H1 (cell line): Measurements from ENCODE around the gene DPF1. TPM values are rescaled to one million over a fixed set of nuclear protein-coding genes. Genes with fewer than 3 reads are reported as not detected.

Experiments used
- CTCF ChIA-PET: fragments of 300-600 bp; sonication (Branson Sonifier 250); formaldehyde crosslinking; loops from one replicate; lab custom pipeline; 2021; ENCODE audit not compliant: partially characterized antibody; lab: Charles Lee
- POLR2A ChIA-PET: fragments of 300-600 bp; sonication (Branson Sonifier 250); formaldehyde crosslinking; loops from one replicate; lab custom pipeline; 2021; ENCODE audit warnings: inconsistent platforms; ENCODE audit not compliant: partially characterized antibody; lab: Charles Lee
- DNase-seq, 2 experiments: peaks; one replicate each; pipeline versions ENCODE4 v3.0.0 to v3.0.0-alpha.2; 2010 to 2022; ENCODE audit warnings: low spot score in 2 of 2, low read depth in 1 of 2, mixed read lengths in 1 of 2
- FAIRE-seq: peaks from 2 replicates; lab custom pipeline; 2011; peaks lifted over from hg19 to GRCh38; lab: Jason Lieb, UNC
- H2AFZ ChIP-seq: 2 replicates; pipeline ENCODE4 v1.8.1; 2012; ENCODE audit warnings: low read length, inconsistent platforms
- H2AK5ac ChIP-seq: 2 replicates; pipeline ENCODE4 v1.6.1; 2013; ENCODE audit warnings: low read depth, low read length
- H2BK120ac ChIP-seq: replicated peaks from 2 replicates; pipeline ENCODE3; 2013; ENCODE audit warnings: low read depth, low read length, inconsistent platforms
- H2BK12ac ChIP-seq: 2 replicates; pipeline ENCODE4 v1.6.1; 2013; ENCODE audit warnings: low read depth, low read length
- H2BK15ac ChIP-seq: 2 replicates; pipeline ENCODE4 v1.6.1; 2013; ENCODE audit warnings: low read length
- H2BK20ac ChIP-seq: 2 replicates; pipeline ENCODE4 v1.6.1; 2013; ENCODE audit warnings: low read length
- H2BK5ac ChIP-seq: 2 replicates; pipeline ENCODE4 v1.6.1; 2013; ENCODE audit warnings: low read depth, low read length
- H3K14ac ChIP-seq: 2 replicates; pipeline ENCODE4 v1.6.1; 2013; ENCODE audit warnings: inconsistent platforms; ENCODE audit not compliant: insufficient read length
- H3K18ac ChIP-seq: 2 replicates; pipeline ENCODE4 v1.6.1; 2013; ENCODE audit warnings: low read length; ENCODE audit errors: extremely low read depth
- H3K23ac ChIP-seq: 2 replicates; pipeline ENCODE4 v1.6.1; 2013; ENCODE audit warnings: inconsistent platforms; ENCODE audit not compliant: insufficient read length
- H3K23me2 ChIP-seq: 2 replicates; pipeline ENCODE4 v1.6.1; 2013; ENCODE audit warnings: low read depth, low read length
- H3K27ac ChIP-seq: 2 replicates; pipeline ENCODE4 v1.6.1; 2011; ENCODE audit warnings: low read depth, low read length, inconsistent platforms
- H3K27me3 ChIP-seq, 4 experiments: replicated peaks in 1 of 4; 1 replicate in 1 of 4; 2 replicates in 3 of 4; pipeline versions ENCODE4 v1.6.1 to v1.8.1; 2011 to 2013; ENCODE audit warnings: low read length in 3 of 4, mild to moderate bottlenecking in 3 of 4, inconsistent platforms in 2 of 4, mixed read lengths in 2 of 4, moderate library complexity in 1 of 4; ENCODE audit not compliant: control insufficient read depth in 3 of 4, insufficient read depth in 3 of 4; ENCODE audit errors: extremely low read depth in 1 of 4
- H3K36me3 ChIP-seq, 4 experiments: 2 replicates each; pipeline versions ENCODE4 v1.6.1 to v1.8.1; 2011 to 2013; ENCODE audit warnings: mild to moderate bottlenecking in 4 of 4, low read length in 3 of 4, moderate library complexity in 2 of 4, control low read depth in 1 of 4, inconsistent platforms in 1 of 4; ENCODE audit not compliant: insufficient read depth in 4 of 4, control insufficient read depth in 2 of 4
- H3K4ac ChIP-seq: replicated peaks from 2 replicates; pipeline ENCODE3; 2013; ENCODE audit warnings: low read length, low read depth, mixed read lengths, inconsistent platforms; ENCODE audit not compliant: insufficient read length
- H3K4me1 ChIP-seq, 4 experiments: replicated peaks in 1 of 4; 1 replicate in 1 of 4; 2 replicates in 3 of 4; pipeline versions ENCODE4 v1.6.1 to v1.8.1; 2011 to 2013; ENCODE audit warnings: low read length in 3 of 4, inconsistent platforms in 2 of 4, mixed read lengths in 1 of 4; ENCODE audit not compliant: insufficient read depth in 4 of 4, control insufficient read depth in 3 of 4
- H3K4me2 ChIP-seq, 2 experiments: 2 replicates each; pipeline versions ENCODE4 v1.6.1 to v1.8.1; 2011 to 2013; ENCODE audit warnings: low read depth in 2 of 2, low read length in 2 of 2, control low read depth in 1 of 2, inconsistent platforms in 1 of 2, mild to moderate bottlenecking in 1 of 2; ENCODE audit not compliant: insufficient read depth in 1 of 2
- H3K4me3 ChIP-seq, 4 experiments: fragments of 200-600, 300-600 bp in 1 of 4; sonication (generic), shearing (Covaris generic), sonication (Bioruptor Twin) in 1 of 4; 2 replicates each; pipeline versions ENCODE4 v1.5.1 to v1.8.1; 2011 to 2016; ENCODE audit warnings: low read length in 4 of 4, low read depth in 3 of 4, control low read depth in 2 of 4, inconsistent platforms in 2 of 4, mild to moderate bottlenecking in 2 of 4, mixed read lengths in 1 of 4, moderate library complexity in 1 of 4; ENCODE audit not compliant: insufficient read depth in 2 of 4; ENCODE audit errors: extremely low read depth in 1 of 4
- H3K56ac ChIP-seq: replicated peaks from 2 replicates; pipeline ENCODE3; 2013; ENCODE audit warnings: low read depth, mild to moderate bottlenecking, mixed read lengths, low read length, inconsistent platforms; ENCODE audit not compliant: insufficient read length
- H3K79me1 ChIP-seq: 2 replicates; pipeline ENCODE4 v1.6.1; 2013; ENCODE audit warnings: low read depth, low read length, control low read depth
- H3K79me2 ChIP-seq, 2 experiments: 2 replicates each; pipeline versions ENCODE4 v1.6.1 to v1.8.1; 2012 to 2013; ENCODE audit warnings: low read length in 2 of 2, mild to moderate bottlenecking in 2 of 2, inconsistent platforms in 1 of 2; ENCODE audit not compliant: insufficient read depth in 2 of 2, control insufficient read depth in 1 of 2
- H3K9ac ChIP-seq, 4 experiments: replicated peaks in 1 of 4; 1 replicate in 1 of 4; 2 replicates in 3 of 4; pipeline versions ENCODE4 v1.6.1 to v1.8.1; 2011 to 2013; ENCODE audit warnings: low read depth in 3 of 4, low read length in 3 of 4, control low read depth in 2 of 4, mild to moderate bottlenecking in 2 of 4, moderate library complexity in 2 of 4, inconsistent platforms in 1 of 4; ENCODE audit errors: extremely low read depth in 1 of 4
- H3K9me3 ChIP-seq, 2 experiments: 2 replicates each; pipeline versions ENCODE4 v1.6.1 to v1.8.1; 2012 to 2013; ENCODE audit warnings: mild to moderate bottlenecking in 2 of 2, moderate library complexity in 2 of 2, control low read depth in 1 of 2, inconsistent platforms in 1 of 2, low read depth in 1 of 2, low read length in 1 of 2, mixed read lengths in 1 of 2; ENCODE audit not compliant: insufficient read depth in 2 of 2
- H4K20me1 ChIP-seq, 2 experiments: replicated peaks in 1 of 2; 2 replicates each; pipeline versions ENCODE3 to v1.8.1; 2011 to 2013; ENCODE audit warnings: inconsistent platforms in 2 of 2, low read length in 2 of 2, mild to moderate bottlenecking in 1 of 2; ENCODE audit not compliant: insufficient read depth in 2 of 2, control insufficient read depth in 1 of 2
- H4K5ac ChIP-seq: 2 replicates; pipeline ENCODE4 v1.6.1; 2013; ENCODE audit warnings: low read length, low read depth, mixed read lengths, inconsistent platforms; ENCODE audit not compliant: insufficient read length
- H4K8ac ChIP-seq: 2 replicates; pipeline ENCODE4 v1.8.0; 2013; ENCODE audit warnings: mild to moderate bottlenecking, moderate library complexity, low read length, inconsistent platforms; ENCODE audit not compliant: insufficient read depth; ENCODE audit errors: extremely low read depth
- H4K91ac ChIP-seq: replicated peaks from 2 replicates; pipeline ENCODE3; 2013; ENCODE audit warnings: low read length, mixed read lengths, inconsistent platforms; ENCODE audit not compliant: insufficient read length
- NRF1 ChIP-seq: IDR thresholded peaks from 2 replicates; pipeline ENCODE4 v1.6.1; 2011; ENCODE audit warnings: mild to moderate bottlenecking, low read depth, low read length, improper control_type of control experiment
- SIN3A ChIP-seq, 2 experiments: IDR thresholded peaks in 1 of 2; conservative IDR thresholded peaks in 1 of 2; 2 replicates each; pipeline ENCODE4 v1.6.1; 2011 to 2012; ENCODE audit warnings: low read length in 2 of 2, improper control_type of control experiment in 1 of 2, low read depth in 1 of 2, mild to moderate bottlenecking in 1 of 2
- WGBS, 2 experiments: shearing (Covaris generic) in 1 of 2; methylation state at CpG; one replicate each; pipeline versions ENCODE4 v1.1.6 to v1.1.7; 2013 to 2015; ENCODE audit warnings: low lambda C conversion rate in 2 of 2, mixed read lengths in 2 of 2, inconsistent platforms in 1 of 2, low coverage in 1 of 2, missing lambda C conversion rate in 1 of 2; ENCODE audit not compliant: insufficient replicate concordance in 2 of 2, insufficient coverage in 1 of 2, insufficient read length in 1 of 2; ENCODE audit errors: extremely low coverage in 1 of 2, missing lambda C conversion rate in 1 of 2; 5-methylcytosine and 5-hydroxymethylcytosine counted together
- polyA plus RNA-seq, 7 experiments: library from polyadenylated mRNA; depleted of rRNA in 3 of 7; stranded (reverse) in 5 of 7; unstranded in 2 of 7; fragments of >200 nt in 5 of 7; fragments of 200-250 nt in 2 of 7; gene quantifications; 1 replicate in 5 of 7; 2 replicates in 1 of 7; 4 replicates in 1 of 7; pipeline versions ENCODE4 v1.2.1 to v1.2.3, GENCODE V29; 2011 to 2013; ENCODE audit warnings: missing spikeins in 2 of 7, mixed read lengths in 2 of 7
- total RNA-seq: library from RNA; stranded (reverse); fragmentation: NEBNext Ultra II Directional; extraction: Animal tissue kit (Norgen Biotek cat#: 25700); gene quantifications from 2 replicates; pipeline ENCODE4 v1.2.1, GENCODE V29; 2021

DPF1 gene
- total and polyA plus RNA-seq, 2 of the 8 experiments (the other 6 are each of a cell fraction or from before 2014, with no cell fraction given): 12.9 to 15.6 TPM

DNA sequence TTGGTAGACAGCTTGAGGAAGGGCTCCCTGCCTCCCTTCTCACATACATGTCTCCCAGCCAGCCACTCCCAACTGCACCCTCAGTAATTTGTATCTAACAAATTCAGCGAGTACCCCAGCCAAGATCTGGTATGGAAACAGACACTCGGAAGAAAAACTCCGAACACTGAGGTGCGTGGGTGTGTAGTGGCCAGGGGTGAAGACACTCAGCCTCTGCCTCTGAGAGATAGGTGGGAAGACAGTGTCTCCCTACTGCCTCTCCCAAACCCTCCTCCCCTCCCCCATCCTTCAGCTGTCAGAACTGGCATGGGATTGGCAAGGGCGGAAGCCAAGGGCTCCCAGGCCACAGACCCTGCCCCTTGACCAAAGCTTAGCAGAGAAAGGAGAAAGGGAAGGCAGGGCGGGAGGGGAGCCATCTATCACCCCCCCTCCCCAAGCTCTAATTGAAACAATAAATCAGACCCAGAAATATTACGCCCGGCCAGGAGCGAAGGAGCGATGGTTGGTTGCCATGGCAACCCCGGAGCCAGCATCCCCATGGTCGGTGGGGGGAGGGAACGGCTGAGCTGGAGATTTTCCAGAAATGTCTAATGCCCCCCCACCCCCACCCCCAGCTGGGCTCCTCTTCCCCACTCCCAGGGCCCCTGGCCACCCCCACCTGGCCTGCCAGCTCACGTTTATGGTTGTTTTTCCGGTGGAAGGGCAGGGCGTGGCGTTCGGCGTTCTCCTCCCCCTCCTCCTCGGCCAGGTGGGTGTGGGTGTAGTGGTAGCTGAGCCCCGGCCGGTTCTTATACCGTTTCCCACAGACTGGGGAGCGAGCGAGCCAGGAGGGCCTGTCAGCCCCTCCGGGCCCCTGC lies 7.0 kb downstream of the DPF1 start:
- H3K27ac ChIP-seq: no peak overlapping the region
- no peak overlapping the region for H3K4ac ChIP-seq
- H4K91ac ChIP-seq: no peak overlapping the region
- no peak overlapping the region for H2BK5ac ChIP-seq
- H4K20me1 ChIP-seq: peaks cover 0 to 1% of the 10 kb centered on the region in 2 experiments
- no peak overlapping the region for H4K5ac ChIP-seq
- no peak overlapping the region for H2BK15ac ChIP-seq
- no peaks in the 10 kb centered on the region for H3K9me3 ChIP-seq
- H3K14ac ChIP-seq: no peak overlapping the region
- no peak overlapping the region for H3K9ac ChIP-seq
- no peak overlapping the region for H3K56ac ChIP-seq
- no peak overlapping the region for H3K4me2 ChIP-seq
- ChIA-PET CTCF (interaction anchor here (0.6 to 1.7 kb wide), 3 partner anchors 9 to 75 kb away, joined by 3 to 9 read pairs (median 3); no protein-coding TSS in a partner anchor), POLR2A (interaction anchor here (0.7 to 1.7 kb wide), 4 partner anchors 35 to 118 kb away, joined by 3 to 7 read pairs (median 3); partner anchors contain the start of gene SPINT2)
- H2BK12ac ChIP-seq: no peak overlapping the region
- no peaks in the 10 kb centered on the region for H3K23me2 ChIP-seq
- no peak overlapping the region for H3K23ac ChIP-seq
- H3K4me1 ChIP-seq: peaks cover 0 to 5% (median 0%) of the 10 kb centered on the region in 4 experiments; a peak in 1 of 7 replicates
- no peaks in the 10 kb centered on the region; the same call in 1 of the 2 replicates for H3K79me1 ChIP-seq
- no peak overlapping the region for H4K8ac ChIP-seq
- H2AFZ ChIP-seq: no peak overlapping the region
- no peak overlapping the region for H2BK20ac ChIP-seq
- no peak overlapping the region for H3K4me3 ChIP-seq
- H2BK120ac ChIP-seq: no peak overlapping the region
- WGBS, 2 experiments: 78% methylated on average over 25 of the region's 26 CpGs; no CpG with 5 or more reads in 1 of the 2 experiments
- DNase-seq (no peak), FAIRE-seq (no peak)
- H3K27me3 ChIP-seq: no peaks in the 10 kb centered on the region
- no peak overlapping the region for H2AK5ac ChIP-seq
- TF ChIP-seq SIN3A (conservative IDR thresholded peaks at IDR 0.05 in 1 of 2, IDR thresholded peaks at IDR 0.05 in 1 of 2; ENCODE audit: low read depth in 1 of 2, low read length in 2 of 2) (0 out of 4 replicates have a peak, but pooled peaks of 1 of the 2 experiments have one; percentile 48), NRF1 (no peak)
- H3K36me3 ChIP-seq: no peaks in the 10 kb centered on the region; a peak in 3 of 8 replicates
- no peaks in the 10 kb centered on the region for H3K79me2 ChIP-seq
- no peak overlapping the region for H3K18ac ChIP-seq
